Measurements from ENCODE around the gene FHOD3. TPM values are rescaled to one million over a fixed set of nuclear protein-coding genes. Genes with fewer than 3 reads are reported as not detected.
A peak's percentile ranks its signal among the peaks of the same experiment; 100 is the strongest.

FHOD3 gene
- total RNA-seq, 1 experiment from 2014 or later = 0.10 TPM

DNA sequence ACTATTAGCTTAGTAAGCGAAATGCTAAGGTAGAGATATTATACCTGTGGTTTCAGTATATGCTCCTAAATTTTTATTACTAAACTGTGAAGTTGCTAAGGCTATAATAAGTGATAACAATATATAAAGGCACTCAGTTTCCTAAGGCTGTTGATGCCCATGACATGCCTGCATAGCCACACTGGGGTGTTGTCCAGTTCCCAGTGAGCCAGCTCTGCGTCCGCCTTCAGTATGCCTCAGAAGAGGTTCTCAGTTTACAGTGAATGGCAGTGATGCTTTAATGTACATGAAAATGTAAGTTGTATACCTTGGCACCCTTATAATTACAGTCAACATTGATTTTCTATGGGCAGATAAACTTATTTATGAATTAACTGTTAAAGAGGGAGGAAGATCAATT is 7.2 kb downstream of the FHOD3 start:
- DNase-seq = no peak
- Histone ChIP-seq H3K27ac (no peak overlapping the region), H3K4me1 (no peaks in the 10 kb centered on the region), H3K27me3 (no peaks in the 10 kb centered on the region), H3K36me3 (no peaks in the 10 kb centered on the region), H3K4me3 (no peak overlapping the region), H3K9me3 (replicated peaks) (no peaks in the 10 kb centered on the region)

DNA sequence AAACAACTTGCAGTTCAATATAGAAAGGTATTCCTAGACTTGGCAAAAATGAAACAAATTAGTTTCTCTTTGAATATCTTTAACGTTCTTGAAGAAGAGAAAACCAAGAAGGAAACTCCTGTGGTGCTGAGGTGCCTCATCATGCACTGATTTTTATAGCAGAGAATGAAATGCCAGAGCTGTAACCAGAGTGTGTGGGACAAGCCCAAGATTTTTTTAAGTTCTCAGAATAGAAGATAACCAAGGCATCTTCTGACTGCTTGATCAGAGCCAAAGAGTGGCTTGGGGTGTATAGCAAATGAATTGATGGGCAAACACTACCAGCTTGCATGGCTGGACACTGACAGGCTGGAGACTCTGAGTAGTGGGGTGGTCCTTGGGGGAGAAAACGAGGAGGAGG is 7.9 kb downstream of the FHOD3 start:
- Histone ChIP-seq H3K4me3 (no peak overlapping the region), H3K27me3 (no peaks in the 10 kb centered on the region), H3K27ac (no peak overlapping the region), H3K9me3 (replicated peaks) (no peaks in the 10 kb centered on the region), H3K36me3 (no peaks in the 10 kb centered on the region), H3K4me1 (no peaks in the 10 kb centered on the region)
- no peak for DNase-seq

GRCh38 chr18:36307513-36307912 is 10.0 kb downstream of the FHOD3 start:
- no peak for DNase-seq
- Histone ChIP-seq H3K4me1 (no peaks in the 10 kb centered on the region), H3K27ac (no peak overlapping the region), H3K9me3 (replicated peaks) (no peaks in the 10 kb centered on the region), H3K36me3 (no peaks in the 10 kb centered on the region), H3K4me3 (no peak overlapping the region), H3K27me3 (no peaks in the 10 kb centered on the region)

GRCh38 chr18:36308711-36309435 is 11.4 kb downstream of the FHOD3 start:
- H3K27ac ChIP-seq = no peak overlapping the region; the same call in 1 of the 2 replicates
- H3K4me1 ChIP-seq = no peaks in the 10 kb centered on the region
- no peaks in the 10 kb centered on the region for H3K36me3 ChIP-seq
- no peaks in the 10 kb centered on the region for H3K9me3 ChIP-seq (replicated peaks)
- no peaks in the 10 kb centered on the region for H3K27me3 ChIP-seq
- no peak for DNase-seq
- H3K4me3 ChIP-seq = no peak overlapping the region

DNA sequence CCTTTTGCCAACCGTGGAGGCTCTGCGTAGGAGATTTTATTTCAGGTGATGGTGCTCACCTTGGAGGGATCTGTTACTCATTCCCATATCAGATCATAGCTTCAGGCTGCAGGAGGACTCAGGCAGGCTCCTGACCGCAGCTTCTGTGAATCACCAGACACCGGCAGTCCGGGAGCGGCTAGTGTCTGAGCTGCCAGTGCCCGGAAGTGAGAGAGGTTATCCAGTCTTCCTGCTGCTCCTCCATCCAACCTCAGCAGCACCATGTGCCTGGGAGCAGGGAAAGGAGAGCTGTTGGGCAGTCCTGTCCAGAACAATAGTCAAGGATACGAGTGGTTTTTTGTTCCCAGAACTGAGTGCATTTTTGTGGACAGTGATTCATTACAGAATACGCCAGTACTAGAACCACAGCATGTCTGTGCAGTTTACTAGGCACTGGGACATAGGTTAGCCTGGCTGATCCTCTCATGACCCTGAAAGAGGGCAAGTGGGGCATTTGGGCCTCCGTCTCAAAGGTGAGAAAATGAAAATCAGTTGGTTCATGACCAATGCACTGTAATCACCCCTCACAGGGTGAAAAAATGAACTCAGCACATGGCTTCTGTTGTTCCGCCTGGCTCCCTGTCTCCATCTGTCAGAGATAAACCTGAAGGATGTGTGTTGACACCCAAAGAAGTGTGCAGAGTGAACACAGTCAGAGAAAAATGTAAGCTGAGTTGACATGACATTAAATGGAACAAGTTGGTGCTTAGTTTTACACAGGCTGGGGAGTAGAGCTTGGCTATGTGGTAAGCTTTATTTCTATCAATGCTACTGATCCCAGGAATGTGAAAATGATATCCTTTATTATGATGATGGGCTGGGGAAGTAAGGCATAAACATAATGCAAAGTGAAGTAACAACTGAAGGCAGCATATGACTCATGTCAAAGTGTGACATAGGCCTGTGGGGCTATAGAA is 12.2 kb downstream of the FHOD3 start:
- no peaks in the 10 kb centered on the region for H3K9me3 ChIP-seq (replicated peaks)
- no peaks in the 10 kb centered on the region for H3K4me1 ChIP-seq
- no peaks in the 10 kb centered on the region for H3K36me3 ChIP-seq
- DNase-seq = peak; percentile 26 to 29
- H3K4me3 ChIP-seq = no peak overlapping the region
- H3K27me3 ChIP-seq = no peaks in the 10 kb centered on the region
- H3K27ac ChIP-seq = no peak overlapping the region; the same call in 1 of the 2 replicates

DNA sequence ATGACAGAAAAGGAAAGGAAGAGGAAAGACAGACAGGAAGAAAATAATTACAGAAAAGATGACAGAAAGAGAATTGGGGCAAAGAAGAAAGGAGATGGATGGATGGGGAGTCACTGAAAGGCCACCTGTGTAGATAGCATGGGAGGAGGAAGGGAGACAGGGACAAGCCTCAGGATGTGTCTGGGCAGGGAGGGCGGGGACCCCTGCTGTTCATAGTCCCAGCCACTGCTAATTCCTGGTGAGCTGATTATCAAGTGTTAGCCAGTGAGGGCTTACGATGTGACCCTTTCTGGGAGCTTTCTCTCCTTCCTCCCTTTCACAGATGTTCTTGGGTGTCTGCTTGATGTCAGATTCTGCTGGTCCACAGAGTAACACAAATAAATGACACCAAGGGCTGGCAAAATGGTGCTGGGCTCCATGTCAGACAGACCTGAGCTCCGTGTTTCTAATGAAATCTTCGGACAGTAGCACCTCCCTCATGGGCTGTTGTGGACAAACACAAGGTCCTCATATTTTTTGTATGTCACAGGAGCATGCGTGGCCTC is 13.6 kb downstream of the FHOD3 start:
- Histone ChIP-seq H3K4me3 (no peak overlapping the region), H3K9me3 (replicated peaks) (no peaks in the 10 kb centered on the region), H3K4me1 (no peaks in the 10 kb centered on the region), H3K27ac (no peak overlapping the region), H3K27me3 (no peaks in the 10 kb centered on the region), H3K36me3 (no peaks in the 10 kb centered on the region)
- no peak for DNase-seq

DNA sequence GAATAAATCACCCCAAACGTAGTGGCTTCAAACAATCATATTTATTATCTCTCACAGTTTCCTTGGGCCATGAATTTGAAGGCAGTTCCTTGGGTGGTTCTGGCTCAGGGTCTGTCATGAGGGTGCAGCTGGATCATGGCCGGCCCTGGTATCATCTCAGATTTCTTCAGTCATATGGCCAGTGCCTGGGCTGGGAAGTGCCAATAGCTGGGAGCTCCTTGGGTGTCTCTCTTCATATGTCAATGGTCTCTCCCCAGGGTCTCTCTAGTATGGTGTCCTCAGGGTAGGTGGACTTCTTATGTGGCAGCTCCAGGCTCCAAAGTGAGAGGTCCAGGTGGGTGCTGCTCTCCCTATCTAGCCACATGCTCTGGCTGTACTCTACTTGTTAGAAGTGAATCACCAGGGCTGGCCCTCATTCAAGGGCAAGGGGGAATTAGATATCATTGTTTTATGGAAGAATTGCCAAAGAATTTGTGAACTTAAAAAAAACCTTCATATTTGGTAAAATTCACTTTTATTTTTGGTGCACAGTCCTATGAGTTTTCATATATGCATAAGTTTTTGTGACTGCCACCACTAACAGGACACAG is 15.4 kb downstream of the FHOD3 start:
- H3K4me1 ChIP-seq = no peaks in the 10 kb centered on the region
- H3K27ac ChIP-seq = no peak overlapping the region
- no peak for DNase-seq
- no peak overlapping the region for H3K4me3 ChIP-seq
- no peaks in the 10 kb centered on the region for H3K36me3 ChIP-seq
- H3K27me3 ChIP-seq = no peaks in the 10 kb centered on the region
- H3K9me3 ChIP-seq (replicated peaks) = no peaks in the 10 kb centered on the region

DNA sequence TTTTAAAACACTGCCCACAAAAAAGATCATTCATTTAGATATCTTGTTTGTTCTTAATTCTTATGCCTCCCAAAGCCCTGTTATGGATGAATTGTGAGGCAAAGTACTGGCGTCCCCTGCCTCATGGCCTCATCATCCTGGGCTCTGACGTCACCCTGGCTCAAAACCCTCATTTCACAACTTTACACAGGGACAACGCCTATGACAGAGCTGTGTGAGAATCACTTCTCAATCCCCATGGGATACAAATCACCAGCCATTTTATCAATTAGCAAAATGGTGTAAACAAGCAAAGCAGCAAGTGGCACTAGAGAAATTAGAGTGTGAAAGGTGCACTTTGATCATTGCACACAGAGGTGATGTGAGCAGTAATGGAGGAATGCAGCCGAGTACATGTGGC is 16.6 kb downstream of the FHOD3 start:
- Histone ChIP-seq H3K4me3 (no peak overlapping the region), H3K9me3 (replicated peaks) (no peaks in the 10 kb centered on the region), H3K27ac (no peak overlapping the region), H3K27me3 (no peaks in the 10 kb centered on the region), H3K4me1 (no peaks in the 10 kb centered on the region), H3K36me3 (no peaks in the 10 kb centered on the region)
- no peak for DNase-seq

DNA sequence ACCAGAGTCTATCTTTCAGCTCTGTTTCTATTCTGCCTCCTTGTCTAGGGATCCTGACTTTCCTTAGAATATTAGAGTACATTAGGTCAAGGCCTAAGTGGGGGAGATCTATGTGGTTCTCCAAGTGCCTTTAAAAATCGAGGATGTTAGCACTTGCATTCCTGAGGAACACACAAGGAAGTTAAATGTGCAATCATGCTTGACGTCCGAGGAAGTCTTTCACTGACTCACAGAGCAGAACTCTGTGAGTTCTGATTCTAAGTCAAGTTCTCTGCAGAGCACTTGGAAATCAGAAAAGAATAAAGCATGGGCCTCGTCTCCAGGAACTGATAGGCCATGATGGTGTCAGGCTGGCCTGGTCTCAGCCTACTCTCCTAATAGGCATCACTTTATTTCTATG is 17.2 kb downstream of the FHOD3 start:
- Histone ChIP-seq H3K4me1 (no peaks in the 10 kb centered on the region), H3K36me3 (no peaks in the 10 kb centered on the region), H3K9me3 (replicated peaks) (no peaks in the 10 kb centered on the region), H3K4me3 (no peak overlapping the region), H3K27ac (no peak overlapping the region), H3K27me3 (no peaks in the 10 kb centered on the region)
- no peak for DNase-seq

DNA sequence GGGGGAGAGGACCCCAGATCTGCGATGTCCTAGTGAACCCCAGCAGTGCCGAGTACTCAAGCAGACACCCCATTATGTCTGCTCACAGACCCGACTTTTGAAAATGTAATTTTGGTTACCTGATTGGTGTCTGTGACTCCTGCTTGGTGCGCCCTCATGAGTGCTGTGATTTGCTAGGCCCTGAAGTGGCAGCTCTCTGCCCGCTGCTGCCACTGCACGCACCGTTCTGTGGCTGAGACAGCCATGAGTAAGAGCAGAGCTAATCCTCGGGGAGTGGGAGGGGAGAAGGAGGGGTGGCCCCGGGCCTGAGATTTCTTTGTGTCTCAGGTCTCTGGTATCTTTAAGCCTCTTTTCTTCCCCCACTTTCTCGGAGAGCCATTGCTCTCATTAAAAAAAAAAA is 18.2 kb downstream of the FHOD3 start:
- DNase-seq = no peak
- no peaks in the 10 kb centered on the region for H3K9me3 ChIP-seq (replicated peaks)
- no peaks in the 10 kb centered on the region for H3K36me3 ChIP-seq
- H3K4me3 ChIP-seq = no peak overlapping the region
- H3K4me1 ChIP-seq = no peaks in the 10 kb centered on the region
- no peaks in the 10 kb centered on the region for H3K27me3 ChIP-seq
- no peak overlapping the region for H3K27ac ChIP-seq

GRCh38 chr18:36316246-36316645 is 18.7 kb downstream of the FHOD3 start:
- Histone ChIP-seq H3K4me3 (no peak overlapping the region), H3K27me3 (no peaks in the 10 kb centered on the region), H3K36me3 (no peaks in the 10 kb centered on the region), H3K4me1 (no peaks in the 10 kb centered on the region), H3K9me3 (replicated peaks) (no peaks in the 10 kb centered on the region), H3K27ac (no peak overlapping the region)
- no peak for DNase-seq

GRCh38 chr18:36321658-36322407 is 24.3 kb downstream of the FHOD3 start:
- Histone ChIP-seq H3K27me3 (no peaks in the 10 kb centered on the region), H3K4me3 (no peak overlapping the region), H3K27ac (no peak overlapping the region), H3K36me3 (no peaks in the 10 kb centered on the region), H3K9me3 (replicated peaks) (no peaks in the 10 kb centered on the region), H3K4me1 (no peaks in the 10 kb centered on the region)
- DNase-seq = no peak

DNA sequence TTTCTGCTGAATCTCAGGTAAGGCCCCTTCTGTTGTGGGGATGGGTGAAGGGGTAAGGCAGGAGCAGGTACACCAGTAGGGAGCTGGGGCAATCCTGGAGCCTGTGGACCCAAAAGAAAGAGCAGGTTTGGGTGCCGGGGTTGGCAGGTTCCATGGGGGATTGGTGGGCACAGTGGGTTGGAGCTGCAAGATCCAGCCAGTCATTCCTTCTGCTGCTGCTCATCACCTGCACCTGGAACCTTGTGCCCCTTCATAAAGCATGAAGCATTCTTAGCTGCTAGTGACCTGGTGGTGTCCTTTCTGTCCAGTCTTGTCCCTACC is 24.9 kb downstream of the FHOD3 start:
- Histone ChIP-seq H3K4me1 (no peaks in the 10 kb centered on the region), H3K27me3 (no peaks in the 10 kb centered on the region), H3K4me3 (no peak overlapping the region), H3K9me3 (replicated peaks) (no peaks in the 10 kb centered on the region), H3K27ac (no peak overlapping the region), H3K36me3 (no peaks in the 10 kb centered on the region)
- no peak for DNase-seq

GRCh38 chr18:36322734-36323133 is 25.2 kb downstream of the FHOD3 start:
- DNase-seq = no peak
- Histone ChIP-seq H3K9me3 (replicated peaks) (no peaks in the 10 kb centered on the region), H3K4me3 (no peak overlapping the region), H3K36me3 (no peaks in the 10 kb centered on the region), H3K27ac (no peak overlapping the region), H3K27me3 (no peaks in the 10 kb centered on the region), H3K4me1 (no peaks in the 10 kb centered on the region)
